GM19455 (cell line): Measurements from ENCODE around the gene RALGPS1.

Source experiments
- ATAC-seq: cut with Tn5 transposase; IDR thresholded peaks from one replicate; pipeline ENCODE4 v1.9.1; 2021; ENCODE audit not compliant: unreplicated experiment

RALGPS1 gene

DNA sequence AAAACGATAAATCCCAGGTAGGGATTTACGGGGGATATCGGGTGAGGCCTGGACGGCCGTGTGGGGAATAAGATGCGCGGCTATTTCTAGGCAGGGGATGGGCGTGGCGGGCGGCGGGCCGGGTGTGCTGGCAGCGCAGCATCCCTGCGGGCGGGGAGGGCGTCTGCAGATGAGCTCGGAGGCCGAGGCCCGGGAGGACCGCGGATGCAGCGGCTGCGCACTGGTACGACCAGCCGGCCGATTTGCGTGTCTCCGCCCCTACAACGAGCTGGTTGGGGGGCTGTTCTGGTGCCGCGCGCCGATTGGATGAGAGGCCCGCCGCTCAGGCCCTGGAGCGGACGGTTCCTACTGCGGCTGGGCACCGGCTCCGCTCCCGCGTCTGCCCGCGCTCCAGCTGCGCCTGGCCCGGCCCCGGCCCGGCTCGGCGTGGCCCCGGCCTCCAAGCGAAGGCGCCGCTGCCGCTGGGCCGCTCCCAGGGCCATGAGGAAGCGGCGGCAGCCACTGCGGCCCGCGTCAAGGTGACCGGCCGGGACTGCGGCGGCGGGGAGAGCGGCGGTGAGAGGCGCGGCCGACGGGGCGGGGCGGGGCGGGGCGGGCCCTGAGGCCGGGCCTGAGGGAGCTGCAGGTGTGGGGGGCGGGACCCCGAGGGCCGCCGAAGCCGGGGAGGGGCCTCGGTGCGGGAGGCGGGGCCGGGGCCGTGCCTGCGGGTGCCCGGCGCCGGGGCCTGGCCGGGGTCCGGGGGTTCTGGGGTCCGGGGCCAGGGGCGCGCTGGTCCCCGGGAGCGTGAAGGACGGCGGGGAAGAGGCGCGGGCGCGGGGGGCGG lies at the start of gene RALGPS1:
Gene RALGPS1, plus strand, starts transcription at position 325 of the 823 bp plus-strand sequence. CDS start 47,508 bp downstream, outside the sequence.
- ATAC-seq = peak; percentile 95

DNA sequence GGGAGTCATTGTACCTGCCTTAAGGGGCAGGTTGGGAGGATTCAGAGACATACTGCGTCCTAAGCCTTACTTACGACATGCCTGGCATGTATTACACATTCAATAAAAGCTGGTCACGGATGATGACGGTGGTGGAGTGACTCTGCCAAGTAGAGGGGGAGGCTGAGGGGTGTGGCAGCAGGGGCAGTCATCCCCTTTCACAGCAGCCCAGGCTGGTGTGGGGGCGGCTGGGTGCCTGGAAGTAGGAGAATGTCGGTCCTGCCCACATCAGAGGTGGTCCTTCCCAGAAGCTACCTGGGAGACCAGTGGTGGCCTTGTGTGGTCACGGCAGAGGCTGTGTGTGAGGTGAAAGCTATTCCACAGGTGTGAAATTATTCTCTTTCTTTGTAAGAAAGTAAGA lies 45.2 kb upstream of the RALGPS1 start:
- ATAC-seq = no peak

GRCh38 chr9:126872516-126872915 lies 42.1 kb upstream of the RALGPS1 start:
- no peak for ATAC-seq

DNA sequence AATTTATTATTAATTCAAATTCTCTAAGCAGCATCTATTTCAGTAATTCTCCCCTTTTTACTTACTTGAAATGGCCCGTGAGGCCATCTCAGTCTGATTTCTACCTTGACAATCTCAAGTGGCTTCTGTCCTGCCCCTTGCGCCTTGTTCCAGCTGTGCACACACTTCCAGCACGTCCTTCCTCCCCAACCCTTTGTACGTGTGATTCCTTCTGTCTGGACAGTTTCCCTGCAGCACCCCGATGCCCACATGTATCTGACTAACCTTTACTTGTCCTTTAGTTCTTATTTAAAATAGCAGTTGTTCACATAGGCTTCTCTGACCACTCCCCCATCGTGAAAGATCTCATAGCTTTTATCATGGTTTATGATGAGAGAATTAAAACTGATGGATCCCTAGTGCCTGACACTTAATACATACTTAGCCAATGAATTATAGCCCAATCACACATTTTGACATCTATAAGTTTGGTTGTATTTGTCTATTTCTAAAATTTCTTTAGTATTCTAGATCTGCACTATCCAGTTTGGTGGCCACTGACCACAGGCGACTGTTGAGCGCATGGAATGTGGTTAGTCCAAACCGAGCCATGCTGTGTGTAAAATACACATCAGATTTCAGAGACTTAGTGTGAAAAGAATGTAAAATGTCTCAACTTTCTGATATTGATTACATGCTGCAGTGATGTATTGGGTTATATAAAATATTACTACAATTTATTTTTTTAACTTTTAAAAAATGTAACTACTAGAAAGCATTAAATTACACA lies 39.9 kb upstream of the RALGPS1 start:
- no peak for ATAC-seq

DNA sequence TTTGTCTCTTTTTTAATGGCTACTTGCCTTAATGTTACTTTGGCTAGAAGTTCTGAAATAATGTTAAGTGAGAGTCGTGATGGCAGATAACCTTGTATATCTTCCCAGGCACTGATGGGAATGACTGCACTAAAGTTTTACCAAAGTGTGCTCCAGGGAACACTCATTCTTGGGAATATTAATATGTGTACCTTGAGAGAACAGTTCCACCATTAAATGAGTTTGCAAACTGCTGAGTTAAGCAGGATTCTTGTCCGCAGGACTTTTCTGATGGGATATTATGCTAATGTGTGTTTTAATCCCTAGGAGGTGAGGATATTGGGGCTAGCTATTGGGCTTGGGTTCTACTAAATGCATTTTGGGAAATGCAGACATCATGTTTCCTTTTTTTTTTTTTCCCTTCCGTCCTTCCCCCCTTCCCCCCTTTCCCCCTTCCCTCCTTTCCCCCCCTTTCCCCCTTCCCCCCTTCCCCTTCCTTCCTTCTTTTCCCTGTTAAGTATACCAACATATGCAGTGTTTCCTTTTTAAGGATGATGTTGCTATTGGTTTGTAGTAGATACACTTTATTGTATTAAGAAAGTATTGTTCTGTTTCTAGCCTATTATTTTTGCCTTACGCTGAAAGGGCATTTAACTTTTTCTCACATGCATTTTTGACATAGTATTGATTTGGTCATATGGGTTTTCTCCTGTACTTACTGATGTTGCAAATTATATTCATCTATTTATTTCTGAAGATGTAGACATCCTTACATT lies 38.6 kb upstream of the RALGPS1 start:
- ATAC-seq = no peak

GRCh38 chr9:126876531-126876930 lies 38.1 kb upstream of the RALGPS1 start:
- ATAC-seq = no peak

DNA sequence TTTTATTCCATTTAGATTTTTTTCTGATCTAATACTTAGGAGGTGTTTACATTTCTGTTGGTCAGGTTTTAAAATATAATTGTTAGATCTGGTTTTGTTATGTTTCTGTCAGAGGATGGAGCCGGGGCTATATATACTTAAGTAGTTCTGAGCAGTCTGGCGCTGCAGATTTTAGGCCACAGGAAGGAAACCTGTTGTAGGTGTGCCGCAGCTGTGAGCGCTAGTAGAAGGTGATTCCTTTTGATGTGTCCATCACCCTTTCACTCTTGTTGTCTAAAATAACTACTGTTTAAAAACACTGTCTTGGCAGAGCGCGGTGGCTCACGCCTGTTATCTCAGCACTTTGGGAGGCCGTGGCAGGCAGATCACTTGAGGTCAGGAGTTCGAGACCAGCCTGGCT lies 37.2 kb upstream of the RALGPS1 start:
- no peak for ATAC-seq

DNA sequence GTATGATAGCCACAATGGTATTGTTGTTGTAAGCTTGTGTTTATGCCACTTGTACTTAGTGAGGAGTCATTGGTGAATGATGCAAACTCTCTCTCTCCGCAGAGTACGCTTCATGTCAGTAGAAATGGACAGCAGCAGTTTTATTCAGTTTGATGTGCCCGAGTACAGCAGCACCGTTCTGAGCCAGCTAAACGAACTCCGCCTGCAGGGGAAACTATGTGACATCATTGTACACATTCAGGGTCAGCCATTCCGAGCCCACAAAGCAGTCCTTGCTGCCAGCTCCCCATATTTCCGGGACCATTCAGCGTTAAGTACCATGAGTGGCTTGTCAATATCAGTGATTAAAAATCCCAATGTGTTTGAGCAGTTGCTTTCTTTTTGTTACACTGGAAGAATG lies 35.3 kb upstream of the RALGPS1 start:
- no peak for ATAC-seq

GRCh38 chr9:126880226-126880946 lies 34.2 kb upstream of the RALGPS1 start:
- ATAC-seq = no peak

- ATAC-seq = no peak
Observed at GRCh38 chr9:126880947-126881332, 33.6 kb upstream of the RALGPS1 start.

- no peak for ATAC-seq
Observed at GRCh38 chr9:126882746-126883145, 31.8 kb upstream of the RALGPS1 start.

- ATAC-seq = no peak
Observed at GRCh38 chr9:126883636-126884035, 30.9 kb upstream of the RALGPS1 start.

- ATAC-seq = no peak
Observed at GRCh38 chr9:126885131-126885641, 29.4 kb upstream of the RALGPS1 start.

DNA sequence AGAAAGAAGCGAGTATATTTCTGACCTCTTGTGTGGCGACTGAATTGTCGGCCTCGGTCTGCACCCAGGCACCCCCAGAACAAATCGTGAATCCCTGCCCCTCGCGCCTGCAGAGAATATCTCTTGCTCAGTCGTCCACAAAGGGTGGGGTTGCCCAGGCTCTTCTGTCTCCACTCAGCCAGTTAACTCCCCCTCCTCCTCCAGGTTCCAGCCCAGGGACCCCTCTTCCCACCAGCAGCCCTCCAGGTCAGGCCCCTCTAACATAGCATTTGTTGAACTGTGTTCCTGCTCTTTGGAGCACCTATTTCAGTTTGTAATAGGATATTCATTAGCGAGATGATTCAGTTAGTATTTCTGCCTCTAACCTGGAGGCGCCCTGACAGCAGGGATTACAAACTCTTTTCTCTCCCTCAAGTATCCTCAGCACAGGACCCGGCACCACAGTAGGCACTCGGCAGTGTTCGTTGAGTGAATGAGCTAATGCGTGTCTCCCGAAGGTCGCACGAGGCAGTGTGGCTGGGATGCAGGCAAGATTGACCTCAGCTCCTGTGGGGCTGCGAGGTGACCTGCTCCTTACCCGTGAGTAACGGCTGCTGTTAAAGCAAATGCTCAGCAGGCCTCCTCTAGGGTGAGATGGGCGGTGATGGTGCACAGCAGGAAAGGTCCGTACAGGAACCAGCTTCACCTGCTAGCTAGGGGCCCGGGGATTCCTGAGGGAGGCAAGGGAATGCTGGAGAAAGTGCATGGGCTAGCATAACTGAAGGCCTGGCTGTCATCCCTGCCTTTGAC lies 28.4 kb upstream of the RALGPS1 start:
- no peak for ATAC-seq

DNA sequence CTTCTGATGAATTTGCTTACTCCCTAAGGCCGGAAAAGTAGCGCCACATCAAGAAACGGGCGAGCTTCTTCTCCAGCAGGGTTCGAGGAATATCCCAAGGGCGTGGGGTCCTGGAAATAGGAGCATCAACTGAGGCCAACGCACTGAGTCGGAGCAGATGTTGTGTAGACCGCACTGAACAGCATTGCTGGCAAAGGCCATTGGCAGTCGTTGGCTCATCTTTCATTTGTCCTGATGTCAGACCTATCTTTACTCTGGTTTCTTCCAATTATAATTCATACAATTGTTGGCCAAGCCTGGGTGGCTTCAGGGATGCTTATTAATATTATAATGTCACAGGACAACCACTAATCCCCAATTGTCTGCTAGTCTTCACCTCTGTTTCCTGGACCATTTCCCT lies 27.7 kb upstream of the RALGPS1 start:
- no peak for ATAC-seq

DNA sequence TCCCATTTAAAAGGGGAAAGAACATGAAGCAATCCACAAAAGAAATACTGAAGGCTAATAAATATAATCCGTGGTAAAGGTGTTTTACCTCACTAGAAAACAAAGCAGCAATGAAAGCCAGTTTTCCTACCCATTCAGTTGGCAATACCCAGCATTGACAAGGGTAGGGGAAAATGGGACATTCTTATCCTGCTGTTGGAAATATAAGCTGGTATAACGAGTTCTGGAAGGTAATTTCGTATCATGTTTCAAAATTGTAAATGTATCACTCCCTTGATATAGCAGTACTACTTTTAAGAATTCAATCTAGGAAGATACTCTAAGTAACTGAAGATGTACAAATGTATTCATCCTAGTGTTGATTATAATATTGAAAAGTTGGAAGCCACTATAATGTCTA lies 22.9 kb upstream of the RALGPS1 start:
- ATAC-seq = no peak

DNA sequence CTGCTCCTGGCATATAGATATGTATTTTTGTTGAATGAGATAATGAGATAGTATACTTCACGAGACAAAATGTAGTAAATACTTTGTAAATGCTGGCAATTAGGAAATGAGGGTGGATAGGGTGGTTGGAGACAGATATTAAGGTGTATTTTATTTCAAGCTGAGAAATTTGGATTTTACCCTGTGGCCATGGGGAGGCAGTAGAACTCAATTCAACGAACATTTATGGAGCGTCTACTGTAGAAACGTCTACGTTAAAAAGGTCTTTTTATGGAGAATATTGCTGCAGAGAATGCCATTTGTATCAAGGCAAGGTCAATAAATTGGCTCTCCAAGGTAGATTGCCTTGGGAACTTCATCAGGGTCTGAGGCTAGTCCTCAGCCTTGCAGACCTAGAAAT lies 21.5 kb upstream of the RALGPS1 start:
- no peak for ATAC-seq

GRCh38 chr9:126894052-126894603 lies 20.5 kb upstream of the RALGPS1 start:
- no peak for ATAC-seq

- no peak for ATAC-seq
Observed at GRCh38 chr9:126902210-126902609, 12.4 kb upstream of the RALGPS1 start.

DNA sequence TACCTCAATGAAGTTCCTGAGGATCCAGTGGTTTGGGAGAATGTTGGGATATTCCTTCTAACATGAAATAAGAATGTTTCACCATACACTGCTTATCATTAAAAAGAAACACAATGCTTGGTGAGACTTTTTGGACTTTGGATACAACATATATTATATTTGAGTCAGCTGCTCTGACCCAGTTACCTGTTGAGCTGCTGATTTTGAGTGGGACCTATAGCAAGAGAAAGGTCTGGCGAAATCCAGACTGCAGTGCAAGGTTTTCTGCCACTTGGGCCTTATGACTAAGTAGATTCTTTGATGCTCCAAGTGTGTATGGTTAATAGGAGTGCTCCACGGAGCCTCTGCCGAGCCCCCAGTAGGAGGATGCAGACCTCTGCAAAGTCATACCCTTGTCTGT lies 10.0 kb upstream of the RALGPS1 start:
- no peak for ATAC-seq
